ENCODE results near the gene ZNF620.

DNA sequence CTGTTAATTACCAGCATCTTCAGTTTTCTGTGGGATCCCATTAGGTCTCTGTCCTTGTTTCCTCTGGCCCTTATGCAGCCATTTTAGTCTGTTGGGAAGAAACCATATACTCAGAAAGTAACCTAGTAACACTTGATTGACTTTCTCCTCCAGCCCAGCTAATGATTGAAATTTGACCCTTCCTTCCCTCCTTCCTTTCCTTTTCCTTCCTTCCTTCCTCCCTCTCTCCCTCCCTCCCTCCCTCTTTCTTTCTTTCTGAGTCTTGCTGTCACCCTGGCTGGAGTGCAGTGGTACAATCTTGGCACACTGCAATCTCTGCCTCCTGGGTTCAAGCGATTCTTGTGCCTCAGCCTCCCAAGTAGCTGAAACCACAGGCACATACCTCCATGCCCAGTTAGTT, 5.9 kb upstream of the ZNF620 start:
- TF ChIP-seq, protein P1, sequence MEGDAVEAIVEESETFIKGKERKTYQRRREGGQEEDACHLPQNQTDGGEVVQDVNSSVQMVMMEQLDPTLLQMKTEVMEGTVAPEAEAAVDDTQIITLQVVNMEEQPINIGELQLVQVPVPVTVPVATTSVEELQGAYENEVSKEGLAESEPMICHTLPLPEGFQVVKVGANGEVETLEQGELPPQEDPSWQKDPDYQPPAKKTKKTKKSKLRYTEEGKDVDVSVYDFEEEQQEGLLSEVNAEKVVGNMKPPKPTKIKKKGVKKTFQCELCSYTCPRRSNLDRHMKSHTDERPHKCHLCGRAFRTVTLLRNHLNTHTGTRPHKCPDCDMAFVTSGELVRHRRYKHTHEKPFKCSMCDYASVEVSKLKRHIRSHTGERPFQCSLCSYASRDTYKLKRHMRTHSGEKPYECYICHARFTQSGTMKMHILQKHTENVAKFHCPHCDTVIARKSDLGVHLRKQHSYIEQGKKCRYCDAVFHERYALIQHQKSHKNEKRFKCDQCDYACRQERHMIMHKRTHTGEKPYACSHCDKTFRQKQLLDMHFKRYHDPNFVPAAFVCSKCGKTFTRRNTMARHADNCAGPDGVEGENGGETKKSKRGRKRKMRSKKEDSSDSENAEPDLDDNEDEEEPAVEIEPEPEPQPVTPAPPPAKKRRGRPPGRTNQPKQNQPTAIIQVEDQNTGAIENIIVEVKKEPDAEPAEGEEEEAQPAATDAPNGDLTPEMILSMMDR (conservative IDR thresholded peaks at IDR 0.05; ENCODE audit: low read depth, low read length), result no peak
- no peak for TF ChIP-seq EZH2 (IDR thresholded peaks at IDR 0.05; ENCODE audit: low read length, unreplicated experiment)
